Left ventricle myocardium inferior (tissue), 1 donor: ENCODE results near the gene CPB1. TPM values are rescaled to one million over a fixed set of nuclear protein-coding genes. Genes with fewer than 3 reads are reported as not detected.

Experiments used
- DNase-seq: peaks from one replicate; pipeline ENCODE4 v3.0.0-alpha.2; 2020
- H3K27ac ChIP-seq: fragments of 200-600 bp; replicated peaks from 2 replicates; pipeline ENCODE4 v1.8.0; 2021
- H3K27me3 ChIP-seq: fragments of 200-600 bp; 2 replicates; pipeline ENCODE4 v1.8.0; 2021; ENCODE audit warnings: low read depth
- H3K36me3 ChIP-seq: fragments of 200-600 bp; 2 replicates; pipeline ENCODE4 v1.8.0; 2021
- H3K4me1 ChIP-seq: fragments of 200-600 bp; 2 replicates; pipeline ENCODE4 v1.8.0; 2021
- H3K4me3 ChIP-seq: fragments of 200-600 bp; 2 replicates; pipeline ENCODE4 v1.8.0; 2021; ENCODE audit warnings: mild to moderate bottlenecking, moderate library complexity
- H3K9me3 ChIP-seq: fragments of 200-600 bp; replicated peaks from 2 replicates; pipeline ENCODE4 v1.8.0; 2021
- CTCF ChIP-seq: fragments of 200-600 bp; IDR thresholded peaks from 2 replicates; pipeline ENCODE4 v1.8.0; 2021; ENCODE audit warnings: antibody characterized with exemption, mild to moderate bottlenecking, borderline replicate concordance
- intact Hi-C: fragments of 100-400 bp; cut with micrococcal nuclease; formaldehyde crosslinking; loops from one replicate; pipeline ENCODE4 v1.11.0; 2022
- total RNA-seq: library from RNA; stranded (reverse); fragmentation: NEBNext Ultra II Directional; extraction: Animal tissue kit (Norgen Biotek cat#: 25700); gene quantifications from one replicate; pipeline ENCODE4 v1.2.1, GENCODE V29; 2021
- donor health status: DM: no; HTN: yes; CAD: no; lungs with severe emphysema.

Gene CPB1
- total RNA-seq, 1 donor from 2014 or later = not detected

- no peaks in the 10 kb centered on the region for H3K4me1 ChIP-seq
- H3K27me3 ChIP-seq = no peaks in the 10 kb centered on the region
- no peaks in the 10 kb centered on the region for H3K36me3 ChIP-seq
- intact Hi-C loops = no loop called here
- DNase-seq = no peak
- H3K4me3 ChIP-seq = no peak overlapping the region
- peaks cover 6% of the 10 kb centered on the region for H3K9me3 ChIP-seq
- TF ChIP-seq CTCF = no peak
- peak overlapping the region; percentile 1 for H3K27ac ChIP-seq
These were observed 36.5 kb upstream of the CPB1 start for GRCh38 chr3:148790851-148791735.

GRCh38 chr3:148791920-148792319, 35.7 kb upstream of the CPB1 start:
- intact Hi-C loops = no loop called here
- H3K27ac ChIP-seq = no peak overlapping the region
- TF ChIP-seq CTCF = no peak

DNA sequence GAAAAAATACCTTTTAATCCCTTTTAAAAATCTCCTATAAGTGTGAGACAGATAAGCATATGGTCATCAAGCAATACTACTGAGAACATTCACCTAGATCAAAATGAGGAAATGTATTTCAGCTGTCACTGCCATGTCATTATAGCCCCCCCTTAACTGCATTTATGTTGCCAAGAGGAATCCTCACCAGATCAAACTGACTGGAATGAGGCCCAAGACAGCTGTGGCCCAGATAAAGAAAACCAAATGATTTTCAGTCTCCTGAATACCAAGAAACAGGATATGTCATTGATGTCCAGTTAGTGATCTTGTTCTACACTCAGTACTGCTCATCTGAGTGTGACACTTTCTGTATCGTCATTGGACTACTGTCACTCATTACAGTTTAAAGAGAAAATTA, 35.1 kb upstream of the CPB1 start:
- H3K27me3 ChIP-seq = no peaks in the 10 kb centered on the region
- no peaks in the 10 kb centered on the region for H3K9me3 ChIP-seq
- no peaks in the 10 kb centered on the region for H3K36me3 ChIP-seq
- no peak overlapping the region for H3K27ac ChIP-seq
- intact Hi-C loops = no loop called here
- no peak overlapping the region for H3K4me3 ChIP-seq
- no peak for DNase-seq
- no peak for TF ChIP-seq CTCF
- no peaks in the 10 kb centered on the region for H3K4me1 ChIP-seq

More at GRCh38 chr3:148791920-148792319, 35.7 kb upstream of the CPB1 start:
- Histone ChIP-seq H3K27me3 (no peaks in the 10 kb centered on the region), H3K4me1 (no peaks in the 10 kb centered on the region), H3K9me3 (no peaks in the 10 kb centered on the region), H3K4me3 (no peak overlapping the region), H3K36me3 (no peaks in the 10 kb centered on the region)
- DNase-seq = no peak

- TF ChIP-seq CTCF = no peak
- intact Hi-C loops = no loop called here
These were observed 30.8 kb upstream of the CPB1 start for GRCh38 chr3:148796799-148797198.

DNA sequence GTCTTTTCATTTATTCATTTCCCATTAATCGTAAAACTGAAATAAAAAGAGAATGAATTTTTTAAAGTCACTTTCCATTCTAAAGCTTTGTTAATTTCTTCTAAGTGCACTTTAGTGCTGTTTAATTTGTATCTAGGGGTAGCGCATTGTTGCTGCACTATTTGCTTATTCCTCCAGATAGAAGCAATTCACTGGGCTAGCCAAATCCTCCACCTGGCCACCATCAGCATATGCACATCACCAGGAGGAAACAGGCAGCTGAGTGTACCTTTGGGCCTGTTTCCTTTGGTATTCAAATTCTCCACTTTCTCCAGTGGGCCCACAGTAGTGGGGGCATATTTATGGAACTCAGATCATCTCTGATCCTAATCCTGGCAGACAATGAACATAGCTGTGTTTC, 29.8 kb upstream of the CPB1 start:
- no peaks in the 10 kb centered on the region for H3K9me3 ChIP-seq
- H3K4me3 ChIP-seq = no peak overlapping the region
- TF ChIP-seq CTCF = no peak
- no peak overlapping the region for H3K27ac ChIP-seq
- H3K4me1 ChIP-seq = no peaks in the 10 kb centered on the region
- DNase-seq = no peak
- no peaks in the 10 kb centered on the region for H3K36me3 ChIP-seq
- no peaks in the 10 kb centered on the region for H3K27me3 ChIP-seq
- intact Hi-C loops = no loop called here

More at GRCh38 chr3:148796799-148797198, 30.8 kb upstream of the CPB1 start:
- no peak overlapping the region for H3K27ac ChIP-seq
- no peaks in the 10 kb centered on the region for H3K9me3 ChIP-seq
- no peaks in the 10 kb centered on the region for H3K36me3 ChIP-seq
- no peaks in the 10 kb centered on the region for H3K4me1 ChIP-seq
- no peak overlapping the region for H3K4me3 ChIP-seq
- DNase-seq = no peak
- H3K27me3 ChIP-seq = no peaks in the 10 kb centered on the region
